Ascending aorta (tissue), 2 donors: Measurements from ENCODE around the gene TRIM71. TPM values are rescaled to one million over a fixed set of nuclear protein-coding genes. Genes with fewer than 3 reads are reported as not detected.

Experiments used
- DNase-seq, 2 donors: peaks; one replicate each; pipeline ENCODE4 v3.0.0-alpha.2; 2019; ENCODE audit warnings: low spot score in 2 of 2
- H3K27ac ChIP-seq, 2 donors: fragments of 200-600 bp; sonication (generic); one replicate each; pipeline ENCODE4 v1.5.1; 2016 to 2017; ENCODE audit warnings: mild to moderate bottlenecking in 1 of 2
- H3K27me3 ChIP-seq: fragments of 200-600 bp; sonication (generic); one replicate; pipeline ENCODE4 v1.5.1; 2017
- H3K36me3 ChIP-seq, 2 donors: fragments of 200-600 bp; sonication (generic); one replicate each; pipeline ENCODE4 v1.5.1; 2016
- H3K4me1 ChIP-seq, 2 donors: fragments of 200-600 bp; sonication (generic); one replicate each; pipeline ENCODE4 v1.5.1; 2016 to 2017; ENCODE audit warnings: mild to moderate bottlenecking in 1 of 2
- H3K4me3 ChIP-seq, 2 donors: fragments of 200-600 bp; sonication (generic); one replicate each; pipeline ENCODE4 v1.5.1; 2016 to 2017; ENCODE audit warnings: mild to moderate bottlenecking in 1 of 2
- H3K9me3 ChIP-seq, 2 donors: fragments of 200-600 bp; sonication (generic); one replicate each; pipeline ENCODE4 v1.5.1; 2016
- intact Hi-C: fragments of 100-400 bp; cut with DNase I; formaldehyde crosslinking; loops from one replicate; pipeline ENCODE4 v1.15.1; 2023
- total RNA-seq: library from RNA; depleted of rRNA; stranded (reverse); fragments of >200 nt; gene quantifications from one replicate; pipeline ENCODE4 v1.1.0, GENCODE V29; 2016
- TF ChIP-seq, protein P1 (sequence below), 3 experiments: fragments of 200-600 bp in 2 of 3; fragments of 450-650 bp in 1 of 3; sonication (generic) in 2 of 3; IDR thresholded peaks; one replicate each; pipeline ENCODE4 v1.5.1; 2016 to 2019; ENCODE audit warnings: antibody characterized with exemption in 3 of 3, mild to moderate bottlenecking in 1 of 3, moderate library complexity in 1 of 3

Gene TRIM71
- total RNA-seq, 1 donor from 2014 or later: not detected

DNA sequence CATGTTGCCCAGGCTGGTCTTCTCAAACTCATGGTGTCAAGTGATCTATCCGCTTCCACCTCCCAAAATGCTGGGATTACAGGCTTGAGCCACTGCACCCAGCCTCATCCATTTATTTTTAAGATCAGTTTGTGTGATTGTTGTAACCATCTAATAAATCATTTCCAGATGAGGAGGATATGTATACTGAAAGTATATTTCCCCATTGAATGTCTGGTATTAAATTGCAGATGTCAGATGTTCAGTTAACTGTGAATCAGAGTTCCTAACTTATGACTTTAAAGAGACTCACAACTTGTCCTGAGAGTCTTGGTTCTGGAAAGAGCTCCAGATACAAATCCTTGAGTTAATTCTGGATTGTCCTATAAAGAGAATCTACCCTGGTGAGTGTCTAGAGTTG is 62.4 kb downstream of the TRIM71 start:
- Histone ChIP-seq H3K27ac (no peak overlapping the region), H3K36me3 (no peaks in the 10 kb centered on the region), H3K9me3 (no peaks in the 10 kb centered on the region), H3K4me3 (no peak overlapping the region), H3K27me3 (no peaks in the 10 kb centered on the region), H3K4me1 (no peaks in the 10 kb centered on the region)
- no peak for DNase-seq
- intact Hi-C loops: no loop called here
- TF ChIP-seq, protein P1, sequence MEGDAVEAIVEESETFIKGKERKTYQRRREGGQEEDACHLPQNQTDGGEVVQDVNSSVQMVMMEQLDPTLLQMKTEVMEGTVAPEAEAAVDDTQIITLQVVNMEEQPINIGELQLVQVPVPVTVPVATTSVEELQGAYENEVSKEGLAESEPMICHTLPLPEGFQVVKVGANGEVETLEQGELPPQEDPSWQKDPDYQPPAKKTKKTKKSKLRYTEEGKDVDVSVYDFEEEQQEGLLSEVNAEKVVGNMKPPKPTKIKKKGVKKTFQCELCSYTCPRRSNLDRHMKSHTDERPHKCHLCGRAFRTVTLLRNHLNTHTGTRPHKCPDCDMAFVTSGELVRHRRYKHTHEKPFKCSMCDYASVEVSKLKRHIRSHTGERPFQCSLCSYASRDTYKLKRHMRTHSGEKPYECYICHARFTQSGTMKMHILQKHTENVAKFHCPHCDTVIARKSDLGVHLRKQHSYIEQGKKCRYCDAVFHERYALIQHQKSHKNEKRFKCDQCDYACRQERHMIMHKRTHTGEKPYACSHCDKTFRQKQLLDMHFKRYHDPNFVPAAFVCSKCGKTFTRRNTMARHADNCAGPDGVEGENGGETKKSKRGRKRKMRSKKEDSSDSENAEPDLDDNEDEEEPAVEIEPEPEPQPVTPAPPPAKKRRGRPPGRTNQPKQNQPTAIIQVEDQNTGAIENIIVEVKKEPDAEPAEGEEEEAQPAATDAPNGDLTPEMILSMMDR (IDR thresholded peaks at IDR 0.05): no peak

DNA sequence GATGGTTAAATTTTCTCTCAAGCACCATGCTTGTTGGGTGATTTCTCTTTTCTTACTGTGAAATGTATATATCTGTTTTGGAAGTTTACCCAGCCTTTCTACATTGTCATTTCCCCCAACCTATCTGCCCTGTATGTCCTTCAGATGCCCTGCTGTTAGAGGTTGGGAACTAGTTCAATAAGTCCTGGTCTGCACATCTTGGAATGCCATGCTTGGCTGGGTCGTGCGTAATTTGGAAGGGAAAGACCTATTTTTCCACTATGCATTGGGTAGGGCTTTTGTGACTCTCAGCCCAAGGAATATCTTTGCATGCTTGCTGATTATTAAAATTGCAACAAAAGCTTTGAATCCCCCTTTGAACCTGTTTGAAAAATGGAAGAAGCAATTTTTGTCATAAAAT is 63.8 kb downstream of the TRIM71 start:
- Histone ChIP-seq H3K27ac (no peak overlapping the region), H3K4me1 (no peaks in the 10 kb centered on the region), H3K9me3 (no peaks in the 10 kb centered on the region), H3K36me3 (no peaks in the 10 kb centered on the region), H3K4me3 (no peak overlapping the region), H3K27me3 (no peaks in the 10 kb centered on the region)
- DNase-seq: no peak
- intact Hi-C loops: no loop called here
- TF ChIP-seq, protein P1 (IDR thresholded peaks at IDR 0.05): no peak

DNA sequence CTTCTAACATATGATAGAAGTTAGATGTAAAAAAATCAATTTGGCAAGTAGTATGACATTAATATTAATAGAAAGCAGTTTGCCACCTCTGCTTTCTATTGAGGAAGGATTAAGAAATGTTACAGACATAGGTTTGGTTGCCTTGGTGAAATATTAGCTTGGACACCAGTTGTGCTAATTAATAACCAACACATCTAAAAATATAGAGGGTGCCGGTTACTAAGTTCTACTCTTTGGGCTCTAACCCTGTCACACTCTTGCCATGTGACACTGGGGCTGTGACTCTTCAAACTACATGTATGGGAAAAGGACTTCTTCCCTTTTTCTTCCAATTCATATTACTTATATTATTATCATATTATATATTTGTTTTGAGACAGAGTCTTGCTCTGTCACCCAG is 64.4 kb downstream of the TRIM71 start:
- no peaks in the 10 kb centered on the region for H3K4me1 ChIP-seq
- no peak overlapping the region for H3K27ac ChIP-seq
- no peak overlapping the region for H3K4me3 ChIP-seq
- TF ChIP-seq, protein P1 (IDR thresholded peaks at IDR 0.05): no peak
- no peaks in the 10 kb centered on the region for H3K27me3 ChIP-seq
- no peaks in the 10 kb centered on the region for H3K36me3 ChIP-seq
- H3K9me3 ChIP-seq: no peaks in the 10 kb centered on the region
- no peak for DNase-seq
- intact Hi-C loops: no loop called here

DNA sequence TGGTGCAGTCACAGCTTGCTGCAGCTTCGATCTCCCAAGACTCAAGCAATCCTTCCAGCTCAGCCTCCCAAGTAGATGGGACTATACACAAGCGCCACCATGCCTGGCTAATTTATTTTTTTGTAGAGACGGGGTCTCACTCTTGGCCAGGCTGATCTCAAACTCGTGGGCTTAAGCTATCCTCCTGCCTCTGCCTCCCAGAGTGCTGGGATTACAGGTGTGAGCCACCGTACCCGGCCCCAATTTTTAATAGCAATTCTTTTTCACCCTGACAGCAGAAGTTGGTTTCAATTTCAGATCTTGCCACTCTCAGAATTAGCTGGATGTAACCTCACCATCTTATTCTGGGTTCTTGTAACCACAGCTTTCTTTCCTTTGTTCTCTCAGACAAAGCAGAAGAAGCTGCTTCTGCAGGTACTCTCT is 64.8 kb downstream of the TRIM71 start:
- TF ChIP-seq, protein P1 (IDR thresholded peaks at IDR 0.05): no peak
- H3K27ac ChIP-seq: no peak overlapping the region
- no peak overlapping the region for H3K4me3 ChIP-seq
- DNase-seq: no peak
- H3K4me1 ChIP-seq: no peaks in the 10 kb centered on the region
- intact Hi-C loops: no loop called here
- H3K9me3 ChIP-seq: no peaks in the 10 kb centered on the region
- H3K36me3 ChIP-seq: no peaks in the 10 kb centered on the region
- no peaks in the 10 kb centered on the region for H3K27me3 ChIP-seq

GRCh38 chr3:32883817-32884216 is 66.0 kb downstream of the TRIM71 start:
- no peak overlapping the region for H3K27ac ChIP-seq
- no peaks in the 10 kb centered on the region for H3K36me3 ChIP-seq
- H3K27me3 ChIP-seq: no peaks in the 10 kb centered on the region
- H3K4me3 ChIP-seq: no peak overlapping the region
- no peaks in the 10 kb centered on the region for H3K9me3 ChIP-seq
- intact Hi-C loops: no loop called here
- DNase-seq: no peak
- H3K4me1 ChIP-seq: no peaks in the 10 kb centered on the region
- TF ChIP-seq, protein P1 (IDR thresholded peaks at IDR 0.05): no peak

- Histone ChIP-seq H3K27me3 (no peaks in the 10 kb centered on the region), H3K9me3 (no peaks in the 10 kb centered on the region), H3K36me3 (no peaks in the 10 kb centered on the region), H3K27ac (no peak overlapping the region), H3K4me3 (no peak overlapping the region), H3K4me1 (no peaks in the 10 kb centered on the region)
- TF ChIP-seq, protein P1 (IDR thresholded peaks at IDR 0.05): no peak
- no peak for DNase-seq
- intact Hi-C loops: no loop called here
Observed at GRCh38 chr3:32884591-32884990, 66.8 kb downstream of the TRIM71 start.
